Astrocyte (in vitro differentiated cells and primary cell): ENCODE results near the gene FLG2. TPM values are rescaled to one million over a fixed set of nuclear protein-coding genes. Genes with fewer than 3 reads are reported as not detected.
"Not testable (repeated sequence)": the region's sequence is repeated elsewhere in the genome, so short reads cannot be mapped to it uniquely, and the experiment has no call there.

Experiments
- DNase-seq: peaks from one replicate; pipeline ENCODE4 v3.0.0-alpha.2; 2010; ENCODE audit warnings: low read depth
- FAIRE-seq: peaks from 2 replicates; lab custom pipeline; 2011; peaks lifted over from hg19 to GRCh38; lab: Jason Lieb, UNC
- H2AFZ ChIP-seq: 2 replicates; pipeline ENCODE4 v1.6.0; 2012; ENCODE audit warnings: low read depth, low read length, inconsistent platforms
- H3K27ac ChIP-seq: 2 replicates; pipeline ENCODE4 v1.5.1; 2011; ENCODE audit warnings: low read depth, low read length, inconsistent platforms
- H3K27me3 ChIP-seq: 2 replicates; pipeline ENCODE4 v1.6.0; 2011; ENCODE audit warnings: low read length, inconsistent platforms; ENCODE audit not compliant: insufficient read depth
- H3K36me3 ChIP-seq: 2 replicates; pipeline ENCODE4 v1.5.1; 2011; ENCODE audit warnings: low read length, inconsistent platforms; ENCODE audit not compliant: insufficient read depth
- H3K4me1 ChIP-seq: 2 replicates; pipeline ENCODE4 v1.5.1; 2011; ENCODE audit warnings: low read length, inconsistent platforms; ENCODE audit not compliant: insufficient read depth
- H3K4me2 ChIP-seq: 2 replicates; pipeline ENCODE4 v1.6.0; 2012; ENCODE audit warnings: low read length, inconsistent platforms
- H3K4me3 ChIP-seq: 2 replicates; pipeline ENCODE4 v1.5.1; 2011; ENCODE audit warnings: low read depth, mild to moderate bottlenecking, low read length, inconsistent platforms; ENCODE audit not compliant: insufficient read depth
- H3K79me2 ChIP-seq: 2 replicates; pipeline ENCODE4 v1.6.0; 2012; ENCODE audit warnings: mild to moderate bottlenecking, low read length, inconsistent platforms; ENCODE audit not compliant: insufficient read depth
- H3K9ac ChIP-seq: 2 replicates; pipeline ENCODE4 v1.6.0; 2012; ENCODE audit warnings: mild to moderate bottlenecking, low read length, inconsistent platforms
- H3K9me3 ChIP-seq: 2 replicates; pipeline ENCODE4 v1.5.1; 2012; ENCODE audit warnings: low read depth, mild to moderate bottlenecking, low read length, inconsistent platforms; ENCODE audit not compliant: insufficient read depth
- H4K20me1 ChIP-seq: 2 replicates; pipeline ENCODE4 v1.6.0; 2012; ENCODE audit warnings: low read length, inconsistent platforms; ENCODE audit not compliant: insufficient read depth
- H3K27ac Mint-ChIP-seq: one replicate; pipeline ENCODE4 v1.8.0; 2021; ENCODE audit warnings: mild to moderate bottlenecking, mixed read lengths; ENCODE audit not compliant: unreplicated experiment
- H3K27me3 Mint-ChIP-seq: one replicate; pipeline ENCODE4 v1.8.0; 2021; ENCODE audit warnings: low read depth, mixed read lengths; ENCODE audit not compliant: unreplicated experiment
- H3K36me3 Mint-ChIP-seq: one replicate; pipeline ENCODE4 v1.8.0; 2021; ENCODE audit warnings: low read depth, mixed read lengths; ENCODE audit not compliant: unreplicated experiment
- H3K4me1 Mint-ChIP-seq: one replicate; pipeline ENCODE4 v1.8.0; 2021; ENCODE audit warnings: low read depth, mixed read lengths; ENCODE audit not compliant: unreplicated experiment
- H3K4me3 Mint-ChIP-seq: one replicate; pipeline ENCODE4 v1.8.0; 2021; ENCODE audit warnings: mild to moderate bottlenecking, moderate library complexity, mixed read lengths; ENCODE audit not compliant: unreplicated experiment
- H3K9me3 Mint-ChIP-seq: one replicate; pipeline ENCODE4 v1.8.0; 2021; ENCODE audit warnings: mild to moderate bottlenecking, mixed read lengths; ENCODE audit not compliant: unreplicated experiment
- total RNA-seq: library from RNA; stranded (reverse); gene quantifications from 2 replicates; pipeline ENCODE4 v1.2.1, GENCODE V29; 2021

FLG2 gene
- total RNA-seq, 1 donor from 2014 or later = not detected

GRCh38 chr1:152304773-152305172 is 55.0 kb downstream of the FLG2 start:
- H3K4me3 ChIP-seq, DNase-seq, H3K36me3 ChIP-seq, H3K4me1 Mint-ChIP-seq, H3K9ac ChIP-seq, H3K27ac ChIP-seq, H3K27me3 ChIP-seq, H3K4me1 ChIP-seq, H3K27me3 Mint-ChIP-seq, H3K79me2 ChIP-seq, H2AFZ ChIP-seq, H3K4me3 Mint-ChIP-seq, FAIRE-seq, H3K9me3 ChIP-seq, H3K4me2 ChIP-seq, H4K20me1 ChIP-seq, H3K27ac Mint-ChIP-seq: not testable (repeated sequence)
- Mint-ChIP-seq H3K36me3 (peaks cover 48% of the 10 kb centered on the region), H3K9me3 (peaks cover 44% of the 10 kb centered on the region)

GRCh38 chr1:152303139-152303872 is 56.5 kb downstream of the FLG2 start:
- peaks cover 34% of the 10 kb centered on the region for H3K36me3 Mint-ChIP-seq
- not testable (repeated sequence) for H2AFZ ChIP-seq, H3K4me3 Mint-ChIP-seq, H3K4me3 ChIP-seq, DNase-seq, H3K27ac Mint-ChIP-seq, H3K4me1 Mint-ChIP-seq, H3K4me1 ChIP-seq, H3K27me3 ChIP-seq, H3K79me2 ChIP-seq, H3K36me3 ChIP-seq, H3K27me3 Mint-ChIP-seq, H4K20me1 ChIP-seq, H3K4me2 ChIP-seq, H3K9me3 ChIP-seq, FAIRE-seq, H3K9ac ChIP-seq, H3K27ac ChIP-seq
- H3K9me3 Mint-ChIP-seq = peaks cover 32% of the 10 kb centered on the region

Other genes with a start within 250 kb of the FLG2 start
- 0.70 and 0.86 TPM in 2 replicates for gene TCHH, start 244.6 kb downstream of the FLG2 start, total RNA-seq
- gene RPTN, start 200.8 kb downstream of the FLG2 start, total RNA-seq = 0.07 and 0.09 TPM in 2 replicates
- gene HRNR, start 135.8 kb downstream of the FLG2 start, total RNA-seq = not detected in 2 replicates
- gene FLG, start 34.8 kb downstream of the FLG2 start, total RNA-seq = 2.8 and 4.4 TPM in 2 replicates
- not detected in 2 replicates for gene CRNN, start 54.3 kb upstream of the FLG2 start, total RNA-seq
- gene LCE5A, start 150.8 kb upstream of the FLG2 start, total RNA-seq = not detected in 2 replicates
- not detected in 2 replicates for gene CRCT1, start 154.5 kb upstream of the FLG2 start, total RNA-seq
- gene LCE3E, start 206.8 kb upstream of the FLG2 start, total RNA-seq = not detected in 2 replicates
- gene LCE3D, start 220.5 kb upstream of the FLG2 start, total RNA-seq = not detected in 2 replicates
- gene LCE3C, start 240.2 kb upstream of the FLG2 start, total RNA-seq = not detected in 2 replicates